HS-5 (cell line): ENCODE results near the gene NPR2.

Experiments
- DNase-seq: peaks from one replicate; pipeline ENCODE4 v3.0.0-alpha.2; 2012; ENCODE audit warnings: low read depth

NPR2 gene

DNA sequence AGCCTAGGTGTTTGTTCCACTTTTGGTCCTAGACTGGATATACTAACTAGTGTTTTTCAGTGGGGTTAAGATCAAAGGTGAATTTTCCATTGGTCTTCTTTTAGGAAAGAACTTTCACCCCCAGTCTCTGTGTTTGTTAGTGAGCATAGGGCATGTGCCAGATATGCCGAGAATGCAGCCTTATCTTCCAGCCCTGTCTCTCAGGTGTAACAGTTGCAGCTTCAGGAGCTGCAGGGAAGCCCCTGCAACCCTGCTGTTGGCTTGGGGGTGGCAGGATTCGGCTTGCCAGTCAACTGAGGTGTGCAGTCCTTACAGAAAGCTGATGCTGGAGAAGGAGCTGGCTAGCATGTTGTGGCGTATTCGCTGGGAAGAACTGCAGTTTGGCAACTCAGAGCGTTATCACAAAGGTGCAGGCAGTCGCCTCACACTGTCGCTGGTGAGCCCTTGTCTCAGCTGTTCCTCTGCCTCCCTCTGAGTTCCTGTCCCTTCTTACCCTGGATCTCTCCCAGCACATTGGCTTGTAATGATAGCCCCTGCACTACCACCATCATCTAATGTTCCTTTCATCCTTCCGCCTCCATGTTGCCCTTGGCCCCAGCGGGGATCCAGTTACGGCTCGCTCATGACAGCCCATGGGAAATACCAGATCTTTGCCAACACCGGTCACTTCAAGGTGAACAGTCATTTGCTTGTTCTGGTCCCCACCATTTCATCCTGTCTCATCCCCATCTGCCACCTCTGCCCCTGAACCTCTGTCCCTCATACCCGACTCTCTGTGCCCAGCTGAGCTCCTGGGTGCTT lies 10.1 kb downstream of the NPR2 start:
- DNase-seq = no peak

DNA sequence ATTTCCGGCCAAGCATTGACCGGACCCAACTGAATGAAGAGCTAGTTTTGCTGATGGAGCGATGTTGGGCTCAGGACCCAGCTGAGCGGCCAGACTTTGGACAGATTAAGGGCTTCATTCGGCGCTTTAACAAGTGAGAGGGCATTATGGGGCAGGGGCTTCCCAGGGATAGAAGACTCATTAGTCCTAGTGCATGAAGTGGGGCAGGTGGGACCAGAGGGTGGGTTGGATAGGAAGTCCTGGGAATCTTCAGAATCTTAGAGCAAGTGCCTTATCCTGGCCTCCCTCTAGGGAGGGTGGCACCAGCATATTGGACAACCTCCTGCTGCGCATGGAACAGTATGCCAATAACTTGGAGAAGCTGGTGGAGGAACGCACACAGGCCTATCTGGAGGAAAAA lies 14.7 kb downstream of the NPR2 start:
- DNase-seq = no peak

DNA sequence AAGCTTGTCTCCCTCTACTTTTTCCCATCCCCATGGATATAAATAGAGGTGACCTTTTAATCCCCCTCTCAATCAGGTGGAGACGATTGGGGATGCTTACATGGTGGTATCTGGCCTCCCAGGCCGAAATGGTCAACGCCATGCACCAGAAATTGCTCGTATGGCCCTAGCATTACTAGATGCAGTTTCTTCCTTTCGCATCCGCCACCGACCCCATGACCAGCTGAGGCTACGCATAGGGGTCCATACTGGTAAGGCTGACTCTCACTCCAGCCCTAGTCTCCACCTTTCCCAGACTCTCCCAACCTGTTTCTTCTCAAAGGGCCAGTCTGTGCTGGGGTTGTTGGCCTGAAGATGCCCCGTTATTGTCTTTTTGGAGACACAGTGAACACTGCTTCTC lies 17.0 kb downstream of the NPR2 start:
- no peak for DNase-seq

DNA sequence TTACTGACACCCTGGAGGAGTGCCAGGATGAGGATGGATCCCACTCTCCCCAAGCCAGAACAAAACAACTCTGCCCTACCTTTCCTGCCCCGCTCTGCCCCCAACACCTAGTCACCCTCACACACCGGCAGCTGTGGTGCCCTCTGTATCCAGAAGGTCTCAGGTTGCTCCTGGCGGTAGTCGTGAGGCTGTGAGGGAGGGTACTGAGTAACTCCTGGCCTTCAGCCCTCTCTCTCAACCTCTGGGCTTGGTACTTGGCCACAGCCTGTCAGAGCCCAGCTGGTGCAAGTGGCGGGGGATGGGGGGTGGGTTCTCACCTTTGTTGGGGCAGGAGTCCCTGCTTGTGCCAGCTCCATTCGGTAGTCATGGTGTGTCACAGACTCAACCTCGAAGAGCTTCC lies 18.7 kb downstream of the NPR2 start:
- no peak for DNase-seq

DNA sequence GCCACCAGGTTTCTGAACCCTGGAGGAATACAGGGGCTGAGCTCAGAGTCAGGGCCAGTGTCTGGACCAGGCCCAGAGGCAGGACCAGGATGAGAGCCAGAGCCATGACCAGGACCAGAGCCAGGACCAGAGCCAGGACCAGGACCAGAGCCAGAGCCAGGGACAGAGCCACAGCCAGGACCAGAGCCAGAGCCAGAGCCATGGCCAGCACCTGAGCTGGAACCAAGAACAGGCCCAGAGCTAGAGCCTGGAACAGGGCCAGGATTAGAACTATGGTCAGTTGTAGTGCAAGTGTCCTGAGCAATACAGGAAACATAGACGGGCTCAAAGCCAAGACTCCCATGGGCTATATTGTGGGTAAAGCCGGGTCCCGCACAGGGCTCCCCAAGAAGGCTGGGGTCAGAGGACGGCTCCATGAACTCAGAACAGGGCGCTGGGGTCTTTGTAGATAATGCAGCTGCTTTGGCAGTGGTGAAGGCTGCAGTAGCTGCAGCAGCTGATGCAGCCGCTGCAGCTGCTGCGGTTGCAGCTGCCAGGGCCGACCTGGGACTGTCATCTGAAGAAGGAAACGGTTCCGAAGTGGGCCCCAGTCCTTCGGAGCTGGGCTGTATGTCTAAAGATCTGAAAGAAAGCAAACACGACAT lies 20.1 kb downstream of the NPR2 start:
- no peak for DNase-seq

DNA sequence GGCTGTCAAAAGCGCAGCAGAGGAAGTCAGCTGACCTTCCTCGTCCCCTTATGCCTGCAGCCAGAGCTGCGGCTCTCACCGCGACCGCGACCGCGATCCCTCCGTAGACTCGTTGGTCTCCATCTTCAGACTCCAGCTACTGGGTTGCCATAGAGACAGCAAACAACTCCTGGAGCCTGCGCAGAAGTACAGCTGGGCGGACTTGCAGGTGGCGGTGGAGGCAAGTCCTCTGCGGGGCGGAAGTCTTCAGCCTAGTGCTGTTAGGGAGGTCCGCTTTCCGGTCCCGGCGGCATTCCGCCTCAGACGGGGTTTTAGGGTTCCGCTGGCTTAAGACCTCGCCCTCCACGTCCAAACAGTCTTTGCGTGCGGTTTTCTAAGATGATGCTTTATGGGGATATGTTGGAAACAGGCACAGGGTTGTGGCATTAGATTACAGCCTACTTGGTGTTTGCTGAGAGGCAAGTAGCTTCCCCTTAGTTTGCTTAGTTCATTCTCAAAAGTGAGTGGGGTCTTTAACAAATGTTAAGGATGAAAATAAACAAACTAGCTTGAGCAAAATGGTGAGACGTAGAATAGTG lies 20.7 kb downstream of the NPR2 start, which contains the start of gene SPAG8:
Gene SPAG8 (minus strand): TSS at position 238 of the 578 bp plus-strand sequence. CDS start 115 bp downstream, at position 123.
- DNase-seq = peak; percentile 70

DNA sequence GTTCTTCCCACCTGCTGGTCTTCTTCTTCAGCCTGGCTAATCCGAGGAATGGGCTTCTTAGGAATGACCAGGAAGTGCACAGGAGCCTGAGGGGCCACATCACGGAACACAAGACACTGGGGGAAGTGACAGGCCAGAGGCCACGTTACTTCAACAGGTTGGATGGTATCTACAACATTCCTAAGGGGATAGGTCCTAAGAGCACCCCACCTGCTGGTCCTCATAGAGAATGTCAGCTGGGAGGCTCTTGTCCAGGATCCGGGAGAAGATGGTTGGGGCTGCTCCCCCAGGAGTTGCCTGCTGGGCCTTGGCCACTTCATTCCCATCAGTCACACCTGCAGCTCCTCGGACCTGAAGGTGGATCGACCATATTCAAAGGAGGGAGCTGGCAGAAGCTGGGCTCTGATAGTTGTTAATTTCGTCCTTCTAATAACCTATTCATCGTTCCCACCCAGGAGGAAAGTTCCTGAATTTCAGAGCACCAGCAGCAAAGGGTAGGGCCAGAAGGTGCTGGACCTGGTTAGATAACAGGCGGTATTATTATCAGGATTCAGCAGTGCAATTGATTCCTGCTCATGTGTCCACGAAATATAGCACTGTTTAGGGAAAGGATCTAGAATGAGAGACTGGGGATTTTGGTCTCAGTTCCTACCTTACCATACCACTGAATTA lies 22.2 kb downstream of the NPR2 start:
- DNase-seq = no peak

DNA sequence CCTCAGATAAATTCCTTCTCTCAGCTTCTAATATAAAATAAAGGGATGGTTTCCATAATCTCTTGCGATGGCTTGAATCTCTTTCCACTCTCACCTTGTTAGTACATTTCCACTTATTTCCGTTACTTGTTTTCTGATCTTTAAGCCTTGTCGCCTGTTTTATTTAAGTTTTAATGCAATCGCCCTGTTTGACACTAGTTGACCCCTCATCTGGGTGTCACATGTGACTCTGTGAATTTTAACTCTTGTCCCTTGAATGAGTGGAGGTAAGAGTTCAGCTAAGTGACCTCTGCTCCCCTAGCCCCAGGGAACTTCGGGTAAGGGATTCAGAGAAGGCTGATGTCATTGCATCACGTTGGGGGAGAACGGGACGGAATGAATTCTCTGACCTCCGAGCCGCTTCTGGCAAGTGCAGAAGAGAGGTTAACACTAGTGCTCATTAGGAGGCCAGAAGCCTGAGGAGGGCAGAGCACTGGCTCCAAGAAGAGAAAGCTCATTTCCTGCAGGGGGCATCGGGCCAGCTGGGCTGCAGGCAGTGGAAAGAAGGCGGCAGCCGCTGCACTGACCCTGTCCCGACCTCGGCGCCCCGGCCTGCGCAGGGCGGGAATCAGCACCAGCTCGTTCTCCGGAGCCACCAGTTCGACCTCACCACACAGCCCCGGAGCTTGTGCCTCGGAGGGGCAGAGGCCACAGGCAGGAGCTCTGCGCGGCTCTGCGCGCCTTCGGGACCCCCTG lies 22.9 kb downstream of the NPR2 start:
- DNase-seq = no peak

DNA sequence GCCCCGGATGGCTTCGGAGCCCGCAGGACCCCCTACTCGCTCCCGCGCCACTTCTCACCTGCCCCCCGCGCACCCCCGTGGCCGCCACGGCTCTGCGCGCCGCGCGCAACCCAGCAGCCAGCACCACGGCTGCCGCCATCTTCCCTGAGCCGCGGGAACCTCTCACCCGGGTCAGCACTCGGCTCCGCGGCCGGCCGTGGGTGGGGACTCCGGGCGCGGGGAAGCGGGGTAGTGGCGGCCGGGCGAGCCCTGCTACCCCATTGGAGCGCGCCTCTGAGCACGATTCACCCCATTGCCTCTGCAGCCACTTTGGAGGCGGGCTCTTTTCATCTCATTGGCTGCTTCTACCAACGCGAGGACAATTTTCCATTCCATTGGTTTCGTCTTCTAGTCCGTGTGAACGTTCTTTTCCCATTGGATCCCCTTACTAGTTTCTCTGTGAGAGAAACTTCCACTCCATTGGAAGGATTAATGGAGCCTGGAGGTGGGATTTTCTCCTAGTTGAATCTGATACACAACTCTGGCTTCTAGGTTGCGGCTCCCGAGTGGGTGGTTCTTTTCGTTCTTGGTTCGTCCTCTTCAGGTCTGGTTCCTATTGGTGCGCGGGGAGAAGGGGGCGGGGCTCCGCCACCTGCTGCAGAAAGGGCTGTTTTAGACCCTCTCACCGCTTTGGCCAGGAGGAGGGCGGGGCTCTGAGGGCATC lies 23.6 kb downstream of the NPR2 start, which contains the start of gene HINT2:
Gene HINT2 (minus strand): TSS at position 202 of the 703 bp plus-strand sequence. CDS start 63 bp downstream, at position 139.
- DNase-seq = peak; percentile 98

DNA sequence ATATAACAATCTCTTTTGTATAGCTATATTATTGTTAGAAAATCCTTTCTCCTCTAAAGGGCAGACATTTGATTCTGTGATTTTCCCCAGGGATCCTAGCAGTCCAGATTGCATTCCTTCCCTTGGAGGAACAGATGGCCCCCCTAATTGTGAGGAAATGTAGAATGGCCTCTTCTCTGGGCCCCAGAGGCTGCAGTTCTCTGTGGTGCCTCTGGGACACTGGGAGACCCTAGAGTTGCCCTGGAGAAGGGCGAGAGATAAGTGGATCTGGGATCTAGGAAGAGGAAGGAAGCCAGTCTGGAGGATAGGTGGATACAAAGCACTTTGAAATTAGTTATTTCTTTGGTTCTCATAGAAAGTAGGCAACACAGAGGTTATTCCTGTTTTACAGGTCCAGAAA lies 25.3 kb downstream of the NPR2 start:
- no peak for DNase-seq

DNA sequence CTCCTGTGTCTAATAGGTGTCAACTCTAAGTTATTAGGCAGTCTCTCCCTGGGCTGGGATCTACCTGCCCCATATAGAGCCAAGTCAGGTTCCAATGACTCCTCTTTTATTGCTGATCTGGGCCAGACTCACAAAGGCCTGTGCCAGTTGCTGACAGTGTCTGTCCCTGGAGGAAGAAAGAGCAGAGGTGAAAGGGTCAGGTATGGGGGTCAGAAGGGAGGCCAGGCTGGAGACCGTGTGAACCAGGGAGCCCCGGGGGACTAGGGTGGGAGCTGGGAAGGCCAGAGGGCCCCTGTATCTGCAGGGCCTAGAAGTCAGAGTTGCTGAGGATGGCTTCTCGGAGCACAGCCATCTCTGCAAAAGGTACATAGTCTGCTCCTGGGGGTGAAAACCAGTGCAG lies 26.9 kb downstream of the NPR2 start:
- DNase-seq = no peak

DNA sequence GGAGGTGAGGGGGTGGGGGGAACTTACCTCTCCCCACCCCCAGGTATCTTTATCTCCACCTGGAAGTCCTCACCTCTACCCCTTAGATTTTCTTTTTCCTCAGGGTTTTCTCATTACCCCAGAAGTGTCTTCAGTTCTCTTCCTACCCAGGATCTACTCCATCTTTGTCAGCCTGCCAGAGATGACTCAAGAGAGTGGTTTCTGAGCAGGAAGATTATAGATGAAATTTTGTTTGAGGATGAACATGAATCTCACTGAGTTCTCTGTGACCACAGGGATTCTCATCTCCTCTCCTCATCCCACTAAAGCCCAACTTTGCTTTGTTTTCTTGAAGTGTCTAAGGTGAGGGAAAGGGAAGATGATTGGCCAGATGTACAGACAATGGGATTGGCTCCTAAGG lies 28.7 kb downstream of the NPR2 start:
- no peak for DNase-seq

DNA sequence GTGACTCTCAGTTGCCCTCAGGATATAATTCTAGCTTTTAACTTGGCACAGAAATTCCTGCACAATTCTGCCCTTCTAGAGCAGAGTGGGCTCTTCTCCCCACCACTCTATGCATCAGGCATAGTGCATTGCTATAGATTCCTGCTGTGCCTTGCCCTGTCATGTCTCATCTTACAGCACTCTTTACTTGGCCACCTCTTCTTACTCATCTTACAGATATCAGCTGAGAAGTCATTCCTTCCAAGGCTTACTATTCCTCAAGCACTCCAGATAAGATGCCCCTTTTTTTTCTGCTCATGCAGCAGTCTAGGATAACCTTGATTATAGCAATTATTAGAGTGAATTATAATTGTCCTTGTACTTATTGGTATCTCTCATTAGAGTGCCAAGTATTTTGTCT lies 31.5 kb downstream of the NPR2 start:
- no peak for DNase-seq

DNA sequence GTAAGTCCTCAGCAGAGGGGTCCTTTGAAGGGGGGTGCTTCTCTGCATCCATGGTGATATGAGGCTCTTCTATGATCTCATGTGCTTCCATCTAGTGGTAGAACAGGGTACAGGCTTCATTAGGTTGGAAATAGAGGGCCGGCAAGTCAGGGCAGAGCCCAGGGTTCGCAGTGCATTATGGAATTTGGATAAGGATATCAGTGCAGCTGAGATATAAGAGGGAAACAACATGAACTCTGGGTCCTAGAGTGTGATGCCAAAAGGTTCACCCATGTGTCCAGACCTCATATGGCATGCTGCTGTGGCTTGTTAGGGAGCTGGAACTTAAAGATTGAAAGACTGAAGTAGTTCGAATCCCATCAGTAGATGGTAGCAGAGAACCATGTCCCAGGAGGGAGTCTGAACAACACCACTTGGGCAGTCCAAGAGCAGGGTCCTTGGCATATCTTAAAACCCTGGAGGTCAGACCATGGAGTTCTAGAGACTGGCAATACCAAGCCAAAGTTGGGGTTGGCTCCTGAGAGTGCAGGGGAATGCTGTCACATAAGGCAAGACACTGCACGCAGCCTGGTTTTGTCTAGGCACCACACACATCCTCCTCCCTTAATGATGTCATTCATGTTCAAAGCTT lies 34.8 kb downstream of the NPR2 start:
- DNase-seq = no peak

DNA sequence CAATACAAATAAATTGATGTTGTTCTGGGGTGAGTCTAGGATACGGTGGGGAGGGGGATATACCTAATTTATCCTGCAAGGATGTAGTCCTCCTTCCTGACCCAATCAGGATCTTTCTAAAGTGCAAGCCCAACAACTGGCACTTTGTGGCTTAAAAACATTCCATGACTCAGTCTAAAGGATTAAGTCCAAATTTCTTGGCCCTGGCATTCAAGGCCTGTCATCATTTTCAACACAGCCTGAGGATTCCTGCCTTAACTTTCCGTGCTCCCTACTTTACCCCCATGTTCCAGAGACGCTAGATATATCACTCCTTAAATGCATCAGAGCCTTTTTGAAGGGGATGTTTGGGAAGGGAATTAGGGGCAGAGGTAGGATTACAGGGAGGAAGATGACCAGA lies 36.1 kb downstream of the NPR2 start:
- no peak for DNase-seq

DNA sequence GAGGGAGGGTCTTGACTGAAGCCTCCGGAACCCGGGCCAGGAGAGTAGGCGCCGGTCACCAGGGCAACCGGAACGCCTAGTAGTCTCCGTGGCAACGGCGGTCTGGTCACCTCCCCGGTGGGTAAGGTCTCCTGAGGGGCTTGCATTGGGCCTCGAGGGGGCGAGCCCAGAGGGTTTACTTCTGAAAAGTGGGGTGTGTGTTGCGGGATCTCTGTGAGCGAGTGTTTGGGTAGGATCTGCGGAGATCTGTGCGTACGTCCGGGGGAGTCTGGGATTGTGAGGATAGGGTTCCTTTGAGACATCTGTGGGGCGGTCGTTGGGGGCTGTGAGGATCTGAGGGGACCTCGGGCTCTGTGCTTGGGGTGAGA lies 37.3 kb downstream of the NPR2 start, which contains the start of gene FAM221B:
Gene FAM221B (minus strand): TSS at position 17 of the 368 bp plus-strand sequence. CDS start 2,571 bp downstream, outside the sequence.
- DNase-seq = no peak

DNA sequence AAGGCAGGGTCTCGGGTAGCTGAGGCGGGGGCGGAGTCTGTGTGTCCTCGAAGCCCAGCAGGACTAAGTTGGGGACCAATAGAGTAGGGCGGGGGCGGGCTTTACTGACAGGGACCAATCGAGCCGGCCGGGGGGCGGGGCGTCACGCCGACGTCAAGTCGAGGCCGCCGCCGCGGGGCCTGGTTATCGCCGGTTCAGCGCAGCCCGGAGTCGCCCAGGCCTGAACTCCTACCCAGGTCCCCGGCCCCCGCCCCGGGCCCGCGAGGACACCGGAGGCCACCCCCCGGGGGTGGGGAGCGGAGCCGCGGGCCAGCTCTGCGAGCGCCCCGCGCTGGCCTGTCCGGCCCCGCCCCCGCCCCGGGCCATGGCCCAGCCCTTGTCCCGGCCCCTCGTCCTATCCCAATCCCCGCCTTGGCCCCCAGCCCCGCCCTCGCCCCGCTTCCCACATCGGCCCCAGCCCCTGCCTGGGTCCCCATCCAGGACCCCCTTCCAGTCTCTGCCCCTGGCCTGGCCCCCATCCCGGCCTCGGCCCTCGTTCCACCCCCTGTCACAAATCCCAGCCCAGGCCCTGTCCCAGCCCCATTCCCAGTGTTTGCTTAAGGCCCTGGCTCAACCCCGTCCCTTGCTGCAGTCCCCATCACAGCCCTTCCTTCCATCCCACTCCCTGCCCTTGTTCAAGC lies 37.8 kb downstream of the NPR2 start, which contains the start of gene TMEM8B:
Gene TMEM8B (plus strand): TSS at position 145 of the 680 bp plus-strand sequence. CDS start 220 bp downstream, at position 365.
- DNase-seq = no peak

DNA sequence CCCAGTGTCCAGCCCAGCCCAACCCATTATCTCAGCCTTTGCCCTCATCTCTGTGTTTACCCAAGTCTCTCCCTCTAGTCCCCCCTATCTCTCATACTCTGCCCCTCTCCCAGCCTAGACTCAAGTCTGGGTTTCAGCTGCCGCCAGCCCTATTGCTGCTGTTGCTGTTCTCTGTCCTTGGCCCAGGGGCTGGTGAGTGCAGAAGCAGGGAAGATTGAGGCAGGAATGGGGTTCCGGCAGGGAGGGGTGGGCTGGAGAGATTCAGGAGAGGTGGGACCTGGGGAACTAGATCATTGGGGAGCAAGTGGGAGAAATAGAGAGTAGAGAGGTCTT lies 38.3 kb downstream of the NPR2 start:
- no peak for DNase-seq

DNA sequence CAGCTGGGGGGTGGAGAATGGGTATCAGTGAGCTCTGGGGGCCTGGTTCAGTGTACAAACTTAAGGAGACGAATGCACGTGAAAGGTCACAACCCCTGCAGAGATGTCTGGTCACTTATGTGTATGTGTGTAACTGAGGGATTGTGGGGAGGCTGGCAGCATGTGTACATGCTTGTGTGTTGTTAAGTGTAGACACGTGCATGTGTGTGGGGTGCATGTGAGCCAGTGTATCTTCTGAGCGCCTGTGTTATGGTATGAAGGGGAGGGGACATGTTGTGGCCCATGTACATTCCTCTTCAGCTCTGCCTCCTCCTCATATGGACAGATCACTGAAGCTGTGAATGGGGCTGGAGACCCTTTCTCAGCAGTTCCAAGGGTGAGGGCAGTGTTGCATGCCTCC lies 39.6 kb downstream of the NPR2 start:
- DNase-seq = no peak

DNA sequence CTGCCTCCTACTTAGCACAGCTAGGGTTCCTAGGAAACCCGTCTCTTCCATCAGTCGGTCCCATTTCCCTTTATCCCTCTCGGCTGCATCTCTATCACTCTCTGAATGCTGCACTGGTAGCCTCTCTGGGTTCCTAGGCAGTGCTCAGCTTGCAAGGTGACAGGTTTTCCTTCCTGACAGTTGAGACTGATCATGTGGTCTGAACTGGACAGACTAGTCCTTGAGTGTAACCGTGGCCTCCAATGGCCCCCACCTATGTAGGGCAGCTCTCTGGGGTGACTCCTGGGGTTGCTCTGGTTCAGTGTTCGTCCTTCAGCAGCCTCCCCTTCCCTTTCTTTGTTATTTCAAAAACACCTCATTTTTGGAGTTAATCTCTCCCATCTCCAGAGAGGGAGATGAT lies 41.4 kb downstream of the NPR2 start:
- DNase-seq = no peak
